GM20000 (cell line): ENCODE measurements around the gene RIN2.

Experiments used
- DNase-seq: peaks from one replicate; pipeline ENCODE4 v3.0.0; 2012; ENCODE audit warnings: low spot score
- TF ChIP-seq, protein P1 (sequence below): IDR thresholded peaks from 2 replicates; pipeline ENCODE4 v1.5.1; 2012; ENCODE audit warnings: mild to moderate bottlenecking, control low read depth; ENCODE audit errors: extremely low read depth, missing control alignments

RIN2 gene

DNA sequence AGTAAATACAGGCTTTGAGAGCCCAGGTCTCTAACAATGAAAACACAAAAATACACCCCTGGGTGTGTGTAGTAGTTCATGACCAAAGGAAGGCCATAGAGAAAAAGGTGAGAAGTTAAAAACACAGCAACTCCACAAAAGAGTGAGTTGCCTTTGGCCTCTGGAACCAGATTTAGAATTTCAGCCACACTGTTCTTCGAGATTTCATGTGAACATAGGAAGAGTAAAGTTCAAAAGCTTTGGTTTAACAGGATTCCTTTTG is 43.5 kb upstream of the RIN2 start:
- DNase-seq, result no peak
- TF ChIP-seq, protein P1, sequence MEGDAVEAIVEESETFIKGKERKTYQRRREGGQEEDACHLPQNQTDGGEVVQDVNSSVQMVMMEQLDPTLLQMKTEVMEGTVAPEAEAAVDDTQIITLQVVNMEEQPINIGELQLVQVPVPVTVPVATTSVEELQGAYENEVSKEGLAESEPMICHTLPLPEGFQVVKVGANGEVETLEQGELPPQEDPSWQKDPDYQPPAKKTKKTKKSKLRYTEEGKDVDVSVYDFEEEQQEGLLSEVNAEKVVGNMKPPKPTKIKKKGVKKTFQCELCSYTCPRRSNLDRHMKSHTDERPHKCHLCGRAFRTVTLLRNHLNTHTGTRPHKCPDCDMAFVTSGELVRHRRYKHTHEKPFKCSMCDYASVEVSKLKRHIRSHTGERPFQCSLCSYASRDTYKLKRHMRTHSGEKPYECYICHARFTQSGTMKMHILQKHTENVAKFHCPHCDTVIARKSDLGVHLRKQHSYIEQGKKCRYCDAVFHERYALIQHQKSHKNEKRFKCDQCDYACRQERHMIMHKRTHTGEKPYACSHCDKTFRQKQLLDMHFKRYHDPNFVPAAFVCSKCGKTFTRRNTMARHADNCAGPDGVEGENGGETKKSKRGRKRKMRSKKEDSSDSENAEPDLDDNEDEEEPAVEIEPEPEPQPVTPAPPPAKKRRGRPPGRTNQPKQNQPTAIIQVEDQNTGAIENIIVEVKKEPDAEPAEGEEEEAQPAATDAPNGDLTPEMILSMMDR, result no peak

DNA sequence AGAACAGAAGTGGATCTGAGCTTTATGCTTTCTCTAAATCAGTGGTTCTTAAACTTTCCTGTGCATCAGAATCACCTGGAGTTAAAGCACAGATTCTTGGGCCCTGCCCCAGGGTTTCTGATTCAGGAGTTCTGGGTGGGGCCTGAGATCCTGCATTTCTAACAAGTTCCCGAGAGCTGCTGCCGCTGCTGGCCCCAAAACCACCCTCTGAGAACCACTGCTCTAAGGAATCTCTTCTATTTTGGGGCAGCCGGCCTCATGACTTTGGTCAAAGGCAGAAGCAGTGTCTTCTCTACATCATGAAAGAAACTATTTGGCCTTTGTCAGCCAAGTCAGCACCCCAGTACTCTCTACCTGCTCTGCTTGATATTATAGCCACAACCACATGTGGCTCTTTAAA is 42.1 kb upstream of the RIN2 start:
- TF ChIP-seq, protein P1, result no peak
- DNase-seq, result no peak

DNA sequence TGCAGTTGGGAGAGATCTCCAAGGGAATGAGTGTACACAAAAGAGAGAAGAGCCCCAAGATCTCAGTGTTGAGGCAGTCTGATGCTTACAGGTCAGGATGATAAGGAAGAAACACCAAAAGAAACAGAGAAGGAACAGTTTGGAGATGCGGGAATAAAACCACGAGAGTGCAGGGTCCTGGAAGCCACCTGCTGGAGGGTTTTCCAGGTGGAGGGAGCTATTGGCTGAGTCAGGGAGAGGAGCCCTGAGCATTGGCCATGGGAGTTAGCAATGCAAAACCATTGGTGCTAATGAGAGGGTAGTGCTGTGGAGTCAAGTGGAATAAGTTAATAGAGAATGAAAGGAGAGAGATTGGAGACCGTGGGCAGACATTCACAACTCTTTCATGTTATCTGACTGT is 39.2 kb upstream of the RIN2 start:
- no peak for DNase-seq
- TF ChIP-seq, protein P1, result no peak

DNA sequence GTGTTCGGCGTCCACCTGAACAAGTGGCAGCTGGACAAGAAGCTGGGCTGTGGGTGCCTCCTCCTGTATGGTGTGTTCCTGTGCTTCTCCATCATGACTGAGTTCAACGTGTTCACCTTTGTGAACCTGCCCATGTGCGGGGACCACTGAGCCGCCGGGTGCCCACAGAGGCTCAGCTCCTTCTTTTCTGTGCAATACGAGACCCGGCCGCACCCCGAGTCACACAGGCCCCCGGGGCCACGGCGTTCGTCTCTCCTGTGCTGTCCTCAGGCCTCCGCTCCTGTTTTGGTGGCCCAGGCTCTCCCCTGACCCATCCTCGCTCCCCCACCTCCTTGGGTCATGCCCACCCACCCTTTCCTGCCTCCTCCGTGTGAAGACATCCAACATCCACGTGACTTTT is 37.1 kb upstream of the RIN2 start:
- TF ChIP-seq, protein P1, result no peak
- DNase-seq, result no peak

DNA sequence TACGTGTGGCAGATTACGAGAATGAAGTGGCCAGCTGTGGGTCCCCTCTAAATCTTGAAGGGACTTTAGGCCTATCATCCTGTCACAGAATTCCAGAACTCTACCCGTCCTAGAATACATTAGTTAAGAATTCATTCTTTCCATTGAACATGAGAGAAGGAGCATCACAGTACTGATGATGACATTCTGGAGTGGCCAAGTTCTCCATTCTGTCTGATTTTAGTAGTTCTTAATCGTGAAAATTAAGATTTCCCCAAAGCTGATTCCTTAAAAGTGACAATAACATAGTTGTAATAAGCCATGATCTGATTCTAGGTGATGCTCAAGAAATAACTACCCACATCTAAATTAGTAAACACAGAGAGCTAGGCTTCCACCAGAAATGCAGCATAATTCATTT is 35.0 kb upstream of the RIN2 start:
- TF ChIP-seq, protein P1, result no peak
- no peak for DNase-seq

DNA sequence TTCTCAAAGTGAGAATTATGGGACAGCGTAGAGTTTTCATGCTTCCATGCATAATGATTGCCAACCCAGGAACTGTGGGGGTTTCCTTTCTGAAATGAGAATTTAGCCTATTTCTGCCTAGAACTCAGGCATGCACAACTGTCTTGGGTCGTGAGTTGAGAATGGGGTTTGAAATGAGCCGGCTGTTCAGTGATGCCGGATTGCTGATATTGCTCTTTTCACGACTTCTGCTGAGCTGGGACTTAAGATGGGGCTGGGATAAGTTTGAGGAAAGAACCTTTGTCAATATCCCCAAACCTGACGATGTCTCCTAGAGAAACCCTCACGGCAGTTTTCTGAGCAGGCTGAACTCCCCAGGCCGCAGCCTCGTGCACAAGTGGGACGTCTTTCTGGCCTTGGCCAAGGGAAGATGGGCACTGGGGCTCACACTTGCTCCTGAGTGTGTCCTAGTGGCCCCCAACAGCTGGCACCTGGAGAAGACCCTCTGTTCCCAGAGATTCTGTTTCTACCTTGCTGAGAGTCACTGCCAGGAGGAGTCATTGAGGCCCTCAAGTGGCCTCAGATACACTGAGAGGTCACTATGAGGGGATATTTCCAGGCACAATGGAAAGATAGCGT is 34.1 kb upstream of the RIN2 start:
- TF ChIP-seq, protein P1, result no peak
- no peak for DNase-seq

DNA sequence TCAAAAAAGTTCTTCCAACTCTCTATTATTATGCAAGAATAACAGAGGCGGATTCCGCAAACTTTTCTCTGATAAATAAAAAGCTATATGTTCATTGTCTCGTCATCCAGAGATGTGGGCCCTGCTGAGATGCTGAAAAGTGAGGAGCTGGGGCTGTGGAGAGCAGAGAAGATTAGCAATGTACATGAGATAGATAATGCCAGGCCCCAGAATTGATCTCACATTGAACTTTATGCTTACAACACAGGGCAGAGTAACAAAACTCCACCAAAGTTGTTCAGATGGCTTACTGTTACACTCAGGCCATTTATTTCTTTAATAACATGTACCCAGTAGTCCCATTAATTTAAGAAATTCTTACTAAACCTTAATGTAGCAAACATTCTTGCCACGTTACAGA is 32.7 kb upstream of the RIN2 start:
- TF ChIP-seq, protein P1, result no peak
- DNase-seq, result no peak
